ENCODE results near the gene SLC26A6. TPM values are rescaled to one million over a fixed set of nuclear protein-coding genes. Genes with fewer than 3 reads are reported as not detected.

SLC26A6 gene
- total RNA-seq, 1 donor: 45.8 TPM

DNA sequence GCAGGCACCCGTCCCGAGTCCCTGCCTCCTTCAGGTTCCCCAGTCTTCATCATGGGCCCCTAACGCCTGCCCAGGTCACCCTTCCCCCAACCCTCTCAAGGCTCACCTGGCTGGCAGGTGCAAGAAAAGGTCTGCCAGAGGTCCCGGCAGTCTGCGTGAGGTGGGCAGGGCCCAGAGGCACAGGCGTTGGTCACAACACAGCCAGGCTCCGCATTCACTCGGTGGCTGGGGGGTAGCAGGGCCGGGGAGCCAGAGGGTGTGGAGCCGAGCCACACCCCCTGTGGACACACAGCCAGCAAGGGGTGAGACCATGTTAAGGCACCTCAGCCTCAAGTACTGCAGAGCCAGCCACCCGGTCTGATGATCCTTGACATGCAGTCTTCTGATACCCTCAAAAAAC, 16.5 kb upstream of the SLC26A6 start:
- no peak overlapping the region for H3K4me3 ChIP-seq (ENCODE audit: low read depth, low read length)
- DNase-seq (ENCODE audit: low read depth): no peak
- TF ChIP-seq, protein P1, sequence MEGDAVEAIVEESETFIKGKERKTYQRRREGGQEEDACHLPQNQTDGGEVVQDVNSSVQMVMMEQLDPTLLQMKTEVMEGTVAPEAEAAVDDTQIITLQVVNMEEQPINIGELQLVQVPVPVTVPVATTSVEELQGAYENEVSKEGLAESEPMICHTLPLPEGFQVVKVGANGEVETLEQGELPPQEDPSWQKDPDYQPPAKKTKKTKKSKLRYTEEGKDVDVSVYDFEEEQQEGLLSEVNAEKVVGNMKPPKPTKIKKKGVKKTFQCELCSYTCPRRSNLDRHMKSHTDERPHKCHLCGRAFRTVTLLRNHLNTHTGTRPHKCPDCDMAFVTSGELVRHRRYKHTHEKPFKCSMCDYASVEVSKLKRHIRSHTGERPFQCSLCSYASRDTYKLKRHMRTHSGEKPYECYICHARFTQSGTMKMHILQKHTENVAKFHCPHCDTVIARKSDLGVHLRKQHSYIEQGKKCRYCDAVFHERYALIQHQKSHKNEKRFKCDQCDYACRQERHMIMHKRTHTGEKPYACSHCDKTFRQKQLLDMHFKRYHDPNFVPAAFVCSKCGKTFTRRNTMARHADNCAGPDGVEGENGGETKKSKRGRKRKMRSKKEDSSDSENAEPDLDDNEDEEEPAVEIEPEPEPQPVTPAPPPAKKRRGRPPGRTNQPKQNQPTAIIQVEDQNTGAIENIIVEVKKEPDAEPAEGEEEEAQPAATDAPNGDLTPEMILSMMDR (IDR thresholded peaks at IDR 0.05; ENCODE audit: insufficient read depth, low read depth, low read length): no peak

- no peak for DNase-seq (ENCODE audit: low read depth)
- TF ChIP-seq, protein P1 (IDR thresholded peaks at IDR 0.05; ENCODE audit: insufficient read depth, low read depth, low read length): no peak
- no peak overlapping the region for H3K4me3 ChIP-seq (ENCODE audit: low read depth, low read length)
Measured at GRCh38 chr3:48650723-48651122, 15.5 kb upstream of the SLC26A6 start.

GRCh38 chr3:48648188-48648850, 13.1 kb upstream of the SLC26A6 start:
- no peak for DNase-seq (ENCODE audit: low read depth)
- TF ChIP-seq, protein P1 (IDR thresholded peaks at IDR 0.05; ENCODE audit: insufficient read depth, low read depth, low read length): no peak

DNA sequence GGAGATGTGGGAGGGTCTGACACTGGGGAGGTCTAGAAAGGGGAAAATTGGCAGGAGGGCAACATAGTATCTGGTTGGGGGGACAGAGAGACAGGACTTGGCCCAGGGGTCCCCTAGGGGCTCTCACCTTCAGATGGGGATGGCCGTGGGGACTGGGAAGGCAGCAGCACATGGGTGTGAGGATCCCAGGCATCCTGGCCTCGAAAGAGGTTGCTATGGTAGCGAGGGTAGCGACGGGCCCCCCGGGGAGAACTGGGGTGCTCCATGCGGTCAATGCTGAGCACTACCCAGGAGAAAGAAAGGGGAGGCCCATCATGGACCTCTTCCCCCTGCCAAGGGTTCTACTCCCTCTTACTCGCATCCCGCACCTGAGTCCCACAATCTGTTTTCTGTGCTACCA, 12.5 kb upstream of the SLC26A6 start:
- H3K4me3 ChIP-seq (ENCODE audit: low read depth, low read length): no peak overlapping the region
- TF ChIP-seq, protein P1 (IDR thresholded peaks at IDR 0.05; ENCODE audit: insufficient read depth, low read depth, low read length): no peak

More at GRCh38 chr3:48648188-48648850, 13.1 kb upstream of the SLC26A6 start:
- no peak overlapping the region for H3K4me3 ChIP-seq (ENCODE audit: low read depth, low read length)

DNA sequence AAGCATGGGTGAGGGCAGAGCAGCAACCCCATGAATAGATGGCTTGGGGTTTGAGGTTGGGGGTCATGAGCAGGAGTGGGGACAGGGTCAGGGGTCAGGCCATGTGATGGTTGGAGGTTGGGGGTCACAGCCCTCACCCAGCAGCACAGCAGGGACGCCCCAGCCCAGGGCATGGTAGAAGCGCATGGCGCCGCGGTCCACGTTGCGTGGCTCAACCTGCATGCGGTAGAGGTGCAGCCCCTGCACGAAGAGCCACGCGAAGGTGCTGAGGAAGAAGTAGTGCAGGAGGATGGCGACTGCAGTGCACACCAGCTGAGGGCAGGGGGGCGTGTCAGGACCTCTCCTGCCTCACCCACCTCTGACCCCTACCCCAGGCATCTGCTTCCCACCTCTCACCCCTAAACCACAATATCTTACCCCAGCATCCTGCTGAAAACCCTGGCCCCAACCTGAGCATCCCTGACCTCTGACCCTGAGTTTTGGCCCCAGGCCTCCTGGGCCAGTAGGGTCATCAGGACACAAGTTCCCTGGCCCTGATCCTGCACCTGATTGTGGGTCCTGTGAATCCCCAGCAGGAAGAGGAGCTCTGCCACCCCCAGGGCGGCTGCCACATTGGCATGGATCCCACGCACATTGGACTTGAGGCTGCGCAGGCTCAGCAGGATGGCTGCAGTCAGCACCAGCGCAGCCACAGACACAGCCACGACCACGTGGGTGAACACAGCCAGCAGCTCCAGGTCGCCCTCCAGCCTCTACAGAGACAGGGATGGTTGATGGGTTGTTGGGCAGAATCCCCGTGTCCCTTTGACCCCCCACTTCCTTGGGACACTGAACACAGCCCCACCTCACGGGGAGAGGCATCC, 9.9 kb upstream of the SLC26A6 start:
- no peak for DNase-seq (ENCODE audit: low read depth)
- TF ChIP-seq, protein P1 (IDR thresholded peaks at IDR 0.05; ENCODE audit: insufficient read depth, low read depth, low read length): no peak
- H3K4me3 ChIP-seq (ENCODE audit: low read depth, low read length): no peak overlapping the region

More for the DNA sequence above, 12.5 kb upstream of the SLC26A6 start:
- no peak for DNase-seq (ENCODE audit: low read depth)

DNA sequence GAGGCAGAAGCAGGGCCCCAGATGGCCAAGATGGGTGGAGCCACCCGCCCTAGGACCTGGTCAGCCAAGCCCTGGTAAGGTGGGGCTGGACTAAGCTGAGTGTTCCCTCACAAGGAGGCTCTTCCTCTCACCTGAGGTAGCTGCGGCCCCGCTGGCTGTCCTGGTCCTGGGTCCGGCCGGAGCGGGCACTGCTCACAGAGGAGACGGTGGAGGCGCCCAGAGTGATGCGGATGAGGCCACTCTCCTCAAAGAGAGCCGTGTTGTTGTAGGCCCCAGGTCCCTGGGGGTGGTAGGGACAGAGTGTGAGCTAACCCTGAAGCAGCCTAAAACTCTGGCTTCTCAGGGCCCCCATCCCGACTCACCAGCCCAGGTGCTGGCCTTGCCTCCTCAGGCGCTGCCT, 7.3 kb upstream of the SLC26A6 start:
- no peak for DNase-seq (ENCODE audit: low read depth)
- TF ChIP-seq, protein P1 (IDR thresholded peaks at IDR 0.05; ENCODE audit: insufficient read depth, low read depth, low read length): no peak
- H3K4me3 ChIP-seq (ENCODE audit: low read depth, low read length): no peak overlapping the region

All from fibroblast of villous mesenchyme (primary cell).